GM23338 (cell line): ENCODE measurements around the gene PYGB. TPM values are rescaled to one million over a fixed set of nuclear protein-coding genes. Genes with fewer than 3 reads are reported as not detected.

Source experiments
- ATAC-seq: fragments of 200-7000 bp; cut with Tn5 transposase; 3 replicates; pipeline ENCODE4 v1.9.1; 2020
- DNase-seq: peaks from one replicate; pipeline ENCODE4 v3.0.0-alpha.2; 2015; ENCODE audit warnings: low spot score
- H2AFZ ChIP-seq: fragments of 200-600 bp; sonication (generic); 2 replicates; pipeline ENCODE4 v1.8.0; 2016; ENCODE audit warnings: antibody characterized with exemption, mild to moderate bottlenecking, moderate library complexity
- H3F3A ChIP-seq: fragments of 200-600 bp; sonication (generic); replicated peaks from 2 replicates; pipeline ENCODE4 v1.8.0; 2017; ENCODE audit warnings: antibody characterized with exemption, mixed run types, low read depth
- H3K27ac ChIP-seq: fragments of 200-600 bp; sonication (generic); 2 replicates; pipeline ENCODE4 v1.6.1; 2016; ENCODE audit warnings: low read depth
- H3K27me3 ChIP-seq: fragments of 200-600 bp; sonication (generic); 2 replicates; pipeline ENCODE4 v1.8.0; 2016; ENCODE audit warnings: mild to moderate bottlenecking, mixed run types, moderate library complexity; ENCODE audit not compliant: insufficient read depth
- H3K36me3 ChIP-seq: fragments of 200-600 bp; sonication (generic); 2 replicates; pipeline ENCODE4 v1.8.0; 2016; ENCODE audit warnings: mild to moderate bottlenecking; ENCODE audit not compliant: insufficient read depth
- H3K4me1 ChIP-seq: fragments of 200-600 bp; sonication (generic); 2 replicates; pipeline ENCODE4 v1.8.0; 2016; ENCODE audit warnings: mild to moderate bottlenecking, moderate library complexity; ENCODE audit not compliant: insufficient read depth
- H3K4me2 ChIP-seq: fragments of 200-600 bp; sonication (generic); 2 replicates; pipeline ENCODE4 v1.7.1; 2017; ENCODE audit warnings: mixed run types
- H3K4me3 ChIP-seq: fragments of 200-600 bp; sonication (generic); 2 replicates; pipeline ENCODE4 v1.6.1; 2016; ENCODE audit warnings: mixed run types
- H3K79me2 ChIP-seq: fragments of 200-600 bp; sonication (generic); replicated peaks from 2 replicates; pipeline ENCODE4 v1.8.0; 2017; ENCODE audit warnings: mild to moderate bottlenecking; ENCODE audit not compliant: insufficient read depth
- H3K9me2 ChIP-seq: fragments of 200-600 bp; sonication (generic); 2 replicates; pipeline ENCODE4 v1.8.0; 2017; ENCODE audit not compliant: insufficient read depth
- H4K20me1 ChIP-seq: fragments of 200-600 bp; sonication (generic); replicated peaks from 2 replicates; pipeline ENCODE4 v1.8.0; 2017; ENCODE audit warnings: mild to moderate bottlenecking; ENCODE audit not compliant: insufficient read depth
- H3K27ac Mint-ChIP-seq: 2 replicates; pipeline ENCODE4 v1.8.0; 2020; ENCODE audit warnings: inconsistent platforms, mild to moderate bottlenecking, moderate library complexity, mixed read lengths
- H3K27me3 Mint-ChIP-seq: 3 replicates; pipeline ENCODE4 v1.8.0; 2022; ENCODE audit warnings: low read depth, mild to moderate bottlenecking, moderate library complexity, mixed read lengths, inconsistent platforms; ENCODE audit not compliant: insufficient read depth, poor library complexity
- H3K36me3 Mint-ChIP-seq: 3 replicates; pipeline ENCODE4 v1.8.0; 2021; ENCODE audit warnings: low read depth, mild to moderate bottlenecking, inconsistent platforms, moderate library complexity, mixed read lengths
- H3K4me1 Mint-ChIP-seq: 3 replicates; pipeline ENCODE4 v1.8.0; 2020; ENCODE audit warnings: mild to moderate bottlenecking, inconsistent platforms, mixed read lengths
- H3K4me3 Mint-ChIP-seq: 3 replicates; pipeline ENCODE4 v1.8.0; 2021; ENCODE audit warnings: moderate library complexity, mild to moderate bottlenecking, inconsistent platforms, mixed read lengths
- H3K9me3 Mint-ChIP-seq: 3 replicates; pipeline ENCODE4 v1.8.0; 2020; ENCODE audit warnings: moderate library complexity, mild to moderate bottlenecking, inconsistent platforms, mixed read lengths
- CREB1 ChIP-seq: fragments of 250-450 bp; sonication (Bioruptor Pico); IDR thresholded peaks from 2 replicates; pipeline ENCODE4 v1.5.0; 2020; ENCODE audit warnings: low read depth, mild to moderate bottlenecking, moderate library complexity
- EZH2 ChIP-seq: fragments of 200-600 bp; sonication (generic); IDR thresholded peaks from one replicate; pipeline ENCODE4 v1.8.0; 2017; ENCODE audit warnings: antibody characterized with exemption, mild to moderate bottlenecking, low read depth; ENCODE audit not compliant: unreplicated experiment
- EZH2phosphoT487 ChIP-seq: fragments of 200-600 bp; sonication (generic); IDR thresholded peaks from one replicate; pipeline ENCODE4 v1.8.1; 2018; ENCODE audit warnings: antibody characterized with exemption; ENCODE audit not compliant: unreplicated experiment
- JUNB ChIP-seq: IDR thresholded peaks from one replicate; pipeline ENCODE4 v1.6.1; 2016; ENCODE audit warnings: antibody characterized with exemption; ENCODE audit not compliant: unreplicated experiment
- NANOG ChIP-seq: IDR thresholded peaks from 2 replicates; pipeline ENCODE4 v1.6.1; 2016; ENCODE audit warnings: antibody characterized with exemption, borderline replicate concordance
- POLR2AphosphoS5 ChIP-seq: IDR thresholded peaks from 2 replicates; pipeline ENCODE4 v1.6.1; 2016; ENCODE audit warnings: antibody characterized with exemption, low read depth
- ZNF114 ChIP-seq: fragments of 250-450 bp; sonication (Bioruptor Pico); IDR thresholded peaks from 2 replicates; pipeline ENCODE4 v1.5.0; 2020; ENCODE audit warnings: mild to moderate bottlenecking, moderate library complexity
- ZNF331 ChIP-seq: fragments of 250-450 bp; sonication (Bioruptor Pico); IDR thresholded peaks from 2 replicates; pipeline ENCODE4 v1.5.0; 2020; ENCODE audit warnings: low read depth, mild to moderate bottlenecking, moderate library complexity
- polyA plus RNA-seq: library from polyadenylated mRNA; unstranded; fragments of >200 nt; fragmentation: Nextera tagmentation; extraction: Ambion mirVana; gene quantifications from 2 replicates; pipeline ENCODE4 v1.2.1, GENCODE V29; 2016
- total RNA-seq: library from RNA; depleted of rRNA; stranded (reverse); fragments of >200 nt; shearing (Covaris generic); gene quantifications from 2 replicates; pipeline ENCODE4 v1.2.3, GENCODE V29; 2014
- TF ChIP-seq, protein P1 (sequence below), 2 experiments: fragments of 200-600 bp in 1 of 2; sonication (generic) in 1 of 2; conservative IDR thresholded peaks; 2 replicates each; pipeline versions ENCODE4 v1.5.1 to v1.6.1; 2016 to 2017; ENCODE audit warnings: antibody characterized with exemption in 2 of 2, low read depth in 2 of 2, mild to moderate bottlenecking in 2 of 2, moderate library complexity in 1 of 2
- TF ChIP-seq, protein P2 (sequence below): IDR thresholded peaks from 2 replicates; pipeline ENCODE4 v1.6.1; 2016; ENCODE audit warnings: antibody characterized with exemption
- TF ChIP-seq, protein P3 (sequence below): fragments of 250-450 bp; sonication (Bioruptor Pico); IDR thresholded peaks from 2 replicates; pipeline ENCODE4 v1.5.0; 2020; ENCODE audit warnings: mild to moderate bottlenecking, moderate library complexity

The PYGB gene
- total and polyA plus RNA-seq, 2 experiments from 2014 or later, result 15.6 to 64.0 TPM

DNA sequence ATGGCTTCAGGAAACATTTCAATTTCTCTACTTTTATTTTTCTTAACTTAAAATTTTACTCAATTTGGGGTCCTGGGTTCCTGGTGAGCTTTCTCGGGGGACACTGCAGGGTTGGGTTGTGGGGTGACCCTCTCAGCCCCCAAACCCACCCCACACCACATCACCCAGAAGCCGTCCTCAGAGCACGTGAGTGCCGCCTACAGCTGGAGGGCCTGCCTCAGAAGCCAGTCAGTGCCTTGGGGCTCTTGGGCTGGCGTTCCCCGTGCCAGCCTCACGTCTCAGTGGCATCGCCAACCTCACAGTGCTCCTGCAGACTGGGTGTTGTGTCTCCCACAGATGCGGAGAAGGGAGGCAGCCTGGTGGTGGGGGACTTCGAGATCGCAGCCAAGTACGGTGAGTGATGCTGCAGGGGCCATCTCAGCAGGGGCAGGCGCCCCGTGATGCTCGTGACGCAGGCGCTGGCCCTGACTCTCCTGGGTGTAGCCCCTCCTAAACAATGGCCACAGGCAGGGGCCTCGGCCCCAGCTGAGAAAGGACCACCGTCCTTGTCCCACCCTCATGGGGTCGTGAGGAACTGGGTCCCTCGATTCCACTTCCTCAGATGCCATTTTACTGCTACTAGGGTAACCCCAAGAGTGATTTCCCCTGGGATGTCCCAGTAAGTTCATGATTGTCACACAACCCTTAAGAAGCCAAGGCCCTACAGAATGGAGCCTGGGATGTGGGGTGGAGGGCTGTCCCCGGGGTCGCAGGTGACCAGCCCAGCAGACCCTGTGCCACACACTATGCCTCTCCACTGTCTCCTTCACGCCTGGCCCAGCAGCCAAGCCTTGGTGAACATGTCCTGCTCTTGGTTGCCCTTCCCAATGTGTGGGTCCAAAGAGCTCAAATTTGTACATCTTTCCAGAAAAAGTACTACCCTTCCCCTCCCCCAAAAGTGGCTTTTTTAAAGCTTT lies 23.8 kb upstream of the PYGB start:
- H2AFZ ChIP-seq, result no peak overlapping the region
- no peak overlapping the region for H3K4me2 ChIP-seq
- Mint-ChIP-seq H3K4me3 (no peak overlapping the region), H3K36me3 (no peaks in the 10 kb centered on the region; the same call in 1 of the 3 replicates), H3K27me3 (peaks cover 4% of the 10 kb centered on the region), H3K27ac (no peak overlapping the region; the same call in 1 of the 2 replicates), H3K9me3 (no peaks in the 10 kb centered on the region), H3K4me1 (peaks cover 7% of the 10 kb centered on the region)
- no peaks in the 10 kb centered on the region for H3K9me2 ChIP-seq
- no peaks in the 10 kb centered on the region for H3K4me1 ChIP-seq
- H3F3A ChIP-seq, result no peaks in the 10 kb centered on the region
- H3K27ac ChIP-seq, result no peak overlapping the region
- TF ChIP-seq ZNF331 (CRISPR knock-in tag) (no peak), CREB1 (no peak)
- TF ChIP-seq, protein P1, sequence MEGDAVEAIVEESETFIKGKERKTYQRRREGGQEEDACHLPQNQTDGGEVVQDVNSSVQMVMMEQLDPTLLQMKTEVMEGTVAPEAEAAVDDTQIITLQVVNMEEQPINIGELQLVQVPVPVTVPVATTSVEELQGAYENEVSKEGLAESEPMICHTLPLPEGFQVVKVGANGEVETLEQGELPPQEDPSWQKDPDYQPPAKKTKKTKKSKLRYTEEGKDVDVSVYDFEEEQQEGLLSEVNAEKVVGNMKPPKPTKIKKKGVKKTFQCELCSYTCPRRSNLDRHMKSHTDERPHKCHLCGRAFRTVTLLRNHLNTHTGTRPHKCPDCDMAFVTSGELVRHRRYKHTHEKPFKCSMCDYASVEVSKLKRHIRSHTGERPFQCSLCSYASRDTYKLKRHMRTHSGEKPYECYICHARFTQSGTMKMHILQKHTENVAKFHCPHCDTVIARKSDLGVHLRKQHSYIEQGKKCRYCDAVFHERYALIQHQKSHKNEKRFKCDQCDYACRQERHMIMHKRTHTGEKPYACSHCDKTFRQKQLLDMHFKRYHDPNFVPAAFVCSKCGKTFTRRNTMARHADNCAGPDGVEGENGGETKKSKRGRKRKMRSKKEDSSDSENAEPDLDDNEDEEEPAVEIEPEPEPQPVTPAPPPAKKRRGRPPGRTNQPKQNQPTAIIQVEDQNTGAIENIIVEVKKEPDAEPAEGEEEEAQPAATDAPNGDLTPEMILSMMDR (conservative IDR thresholded peaks at IDR 0.05; ENCODE audit: low read depth in 2 of 2), result no peak
- no peak overlapping the region for H3K4me3 ChIP-seq
- ATAC-seq (no peak), DNase-seq (no peak)
- no peaks in the 10 kb centered on the region for H3K79me2 ChIP-seq
- no peaks in the 10 kb centered on the region for H3K27me3 ChIP-seq
- H4K20me1 ChIP-seq, result no peaks in the 10 kb centered on the region
- H3K36me3 ChIP-seq, result no peaks in the 10 kb centered on the region

DNA sequence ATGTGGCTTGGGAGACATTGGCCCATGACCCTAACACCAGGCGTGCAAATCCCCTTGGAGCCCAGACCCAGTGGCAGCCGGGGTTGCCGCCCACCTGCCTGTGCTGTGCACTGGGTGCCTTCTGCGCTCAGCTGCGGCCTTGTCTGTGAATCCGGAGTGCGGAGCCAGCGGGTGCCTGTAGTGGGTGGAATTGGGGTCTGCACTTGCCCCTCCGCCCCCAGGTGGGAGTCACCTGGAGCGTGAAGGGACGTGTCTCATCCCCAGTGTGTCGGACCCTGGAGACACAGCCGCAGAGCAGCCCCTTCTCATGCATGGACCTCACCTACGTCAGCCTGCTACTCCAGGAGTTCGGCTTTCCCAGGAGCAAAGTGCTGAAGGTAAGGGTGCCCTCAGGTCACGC lies 22.9 kb upstream of the PYGB start:
- H3K4me3 ChIP-seq, result no peak overlapping the region
- no peaks in the 10 kb centered on the region for H4K20me1 ChIP-seq
- H3K27me3 ChIP-seq, result no peaks in the 10 kb centered on the region
- no peaks in the 10 kb centered on the region for H3K9me3 Mint-ChIP-seq
- H2AFZ ChIP-seq, result no peak overlapping the region
- H3K4me3 Mint-ChIP-seq, result no peak overlapping the region
- H3K79me2 ChIP-seq, result no peaks in the 10 kb centered on the region
- no peak overlapping the region for H3K4me2 ChIP-seq
- H3K4me1 ChIP-seq, result no peaks in the 10 kb centered on the region
- peaks cover 4% of the 10 kb centered on the region for H3K27me3 Mint-ChIP-seq
- DNase-seq (no peak), ATAC-seq (no peak)
- H3K27ac ChIP-seq, result no peak overlapping the region
- H3K36me3 Mint-ChIP-seq, result no peaks in the 10 kb centered on the region; the same call in 1 of the 3 replicates
- H3K9me2 ChIP-seq, result no peaks in the 10 kb centered on the region
- no peaks in the 10 kb centered on the region for H3F3A ChIP-seq
- H3K4me1 Mint-ChIP-seq, result peaks cover 7% of the 10 kb centered on the region
- no peaks in the 10 kb centered on the region for H3K36me3 ChIP-seq
- H3K27ac Mint-ChIP-seq, result no peak overlapping the region
- TF ChIP-seq EZH2, result no peak
- TF ChIP-seq, protein P2, sequence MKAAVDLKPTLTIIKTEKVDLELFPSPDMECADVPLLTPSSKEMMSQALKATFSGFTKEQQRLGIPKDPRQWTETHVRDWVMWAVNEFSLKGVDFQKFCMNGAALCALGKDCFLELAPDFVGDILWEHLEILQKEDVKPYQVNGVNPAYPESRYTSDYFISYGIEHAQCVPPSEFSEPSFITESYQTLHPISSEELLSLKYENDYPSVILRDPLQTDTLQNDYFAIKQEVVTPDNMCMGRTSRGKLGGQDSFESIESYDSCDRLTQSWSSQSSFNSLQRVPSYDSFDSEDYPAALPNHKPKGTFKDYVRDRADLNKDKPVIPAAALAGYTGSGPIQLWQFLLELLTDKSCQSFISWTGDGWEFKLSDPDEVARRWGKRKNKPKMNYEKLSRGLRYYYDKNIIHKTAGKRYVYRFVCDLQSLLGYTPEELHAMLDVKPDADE, result no peak
- TF ChIP-seq JUNB, result no peak
- TF ChIP-seq CREB1, result no peak
- no peak for TF ChIP-seq POLR2AphosphoS5
- TF ChIP-seq, protein P3, sequence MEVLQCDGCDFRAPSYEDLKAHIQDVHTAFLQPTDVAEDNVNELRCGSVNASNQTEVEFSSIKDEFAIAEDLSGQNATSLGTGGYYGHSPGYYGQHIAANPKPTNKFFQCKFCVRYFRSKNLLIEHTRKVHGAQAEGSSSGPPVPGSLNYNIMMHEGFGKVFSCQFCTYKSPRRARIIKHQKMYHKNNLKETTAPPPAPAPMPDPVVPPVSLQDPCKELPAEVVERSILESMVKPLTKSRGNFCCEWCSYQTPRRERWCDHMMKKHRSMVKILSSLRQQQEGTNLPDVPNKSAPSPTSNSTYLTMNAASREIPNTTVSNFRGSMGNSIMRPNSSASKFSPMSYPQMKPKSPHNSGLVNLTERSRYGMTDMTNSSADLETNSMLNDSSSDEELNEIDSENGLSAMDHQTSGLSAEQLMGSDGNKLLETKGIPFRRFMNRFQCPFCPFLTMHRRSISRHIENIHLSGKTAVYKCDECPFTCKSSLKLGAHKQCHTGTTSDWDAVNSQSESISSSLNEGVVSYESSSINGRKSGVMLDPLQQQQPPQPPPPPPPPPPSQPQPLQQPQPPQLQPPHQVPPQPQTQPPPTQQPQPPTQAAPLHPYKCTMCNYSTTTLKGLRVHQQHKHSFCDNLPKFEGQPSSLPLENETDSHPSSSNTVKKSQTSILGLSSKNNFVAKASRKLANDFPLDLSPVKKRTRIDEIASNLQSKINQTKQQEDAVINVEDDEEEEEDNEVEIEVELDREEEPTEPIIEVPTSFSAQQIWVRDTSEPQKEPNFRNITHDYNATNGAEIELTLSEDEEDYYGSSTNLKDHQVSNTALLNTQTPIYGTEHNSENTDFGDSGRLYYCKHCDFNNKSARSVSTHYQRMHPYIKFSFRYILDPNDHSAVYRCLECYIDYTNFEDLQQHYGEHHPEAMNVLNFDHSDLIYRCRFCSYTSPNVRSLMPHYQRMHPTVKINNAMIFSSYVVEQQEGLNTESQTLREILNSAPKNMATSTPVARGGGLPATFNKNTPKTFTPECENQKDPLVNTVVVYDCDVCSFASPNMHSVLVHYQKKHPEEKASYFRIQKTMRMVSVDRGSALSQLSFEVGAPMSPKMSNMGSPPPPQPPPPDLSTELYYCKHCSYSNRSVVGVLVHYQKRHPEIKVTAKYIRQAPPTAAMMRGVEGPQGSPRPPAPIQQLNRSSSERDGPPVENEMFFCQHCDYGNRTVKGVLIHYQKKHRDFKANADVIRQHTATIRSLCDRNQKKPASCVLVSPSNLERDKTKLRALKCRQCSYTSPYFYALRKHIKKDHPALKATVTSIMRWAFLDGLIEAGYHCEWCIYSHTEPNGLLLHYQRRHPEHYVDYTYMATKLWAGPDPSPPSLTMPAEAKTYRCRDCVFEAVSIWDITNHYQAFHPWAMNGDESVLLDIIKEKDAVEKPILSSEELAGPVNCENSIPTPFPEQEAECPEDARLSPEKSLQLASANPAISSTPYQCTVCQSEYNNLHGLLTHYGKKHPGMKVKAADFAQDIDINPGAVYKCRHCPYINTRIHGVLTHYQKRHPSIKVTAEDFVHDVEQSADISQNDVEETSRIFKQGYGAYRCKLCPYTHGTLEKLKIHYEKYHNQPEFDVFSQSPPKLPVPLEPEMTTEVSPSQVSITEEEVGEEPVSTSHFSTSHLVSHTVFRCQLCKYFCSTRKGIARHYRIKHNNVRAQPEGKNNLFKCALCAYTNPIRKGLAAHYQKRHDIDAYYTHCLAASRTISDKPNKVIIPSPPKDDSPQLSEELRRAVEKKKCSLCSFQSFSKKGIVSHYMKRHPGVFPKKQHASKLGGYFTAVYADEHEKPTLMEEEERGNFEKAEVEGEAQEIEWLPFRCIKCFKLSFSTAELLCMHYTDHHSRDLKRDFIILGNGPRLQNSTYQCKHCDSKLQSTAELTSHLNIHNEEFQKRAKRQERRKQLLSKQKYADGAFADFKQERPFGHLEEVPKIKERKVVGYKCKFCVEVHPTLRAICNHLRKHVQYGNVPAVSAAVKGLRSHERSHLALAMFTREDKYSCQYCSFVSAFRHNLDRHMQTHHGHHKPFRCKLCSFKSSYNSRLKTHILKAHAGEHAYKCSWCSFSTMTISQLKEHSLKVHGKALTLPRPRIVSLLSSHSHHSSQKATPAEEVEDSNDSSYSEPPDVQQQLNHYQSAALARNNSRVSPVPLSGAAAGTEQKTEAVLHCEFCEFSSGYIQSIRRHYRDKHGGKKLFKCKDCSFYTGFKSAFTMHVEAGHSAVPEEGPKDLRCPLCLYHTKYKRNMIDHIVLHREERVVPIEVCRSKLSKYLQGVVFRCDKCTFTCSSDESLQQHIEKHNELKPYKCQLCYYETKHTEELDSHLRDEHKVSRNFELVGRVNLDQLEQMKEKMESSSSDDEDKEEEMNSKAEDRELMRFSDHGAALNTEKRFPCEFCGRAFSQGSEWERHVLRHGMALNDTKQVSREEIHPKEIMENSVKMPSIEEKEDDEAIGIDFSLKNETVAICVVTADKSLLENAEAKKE (CRISPR knock-in tag), result no peak
- no peak for TF ChIP-seq EZH2phosphoT487
- no peak for TF ChIP-seq ZNF114
- no peak for TF ChIP-seq ZNF331 (CRISPR knock-in tag)
- no peak for TF ChIP-seq NANOG
